K562 (cell line): ENCODE data around the gene KCNK7. TPM values are rescaled to one million over a fixed set of nuclear protein-coding genes. Genes with fewer than 3 reads are reported as not detected.

Experiments used
- C11orf30 ChIP-seq: fragments of 450-650 bp; IDR thresholded peaks from 2 replicates; pipeline ENCODE4 v1.6.1; 2016; ENCODE audit warnings: low read depth, mild to moderate bottlenecking
- EP300 ChIP-seq: IDR thresholded peaks from 2 replicates; pipeline ENCODE4 v1.6.1; 2012; ENCODE audit warnings: low read length, improper control_type of control experiment
- ETV1 ChIP-seq: fragments of 450-650 bp; conservative IDR thresholded peaks from 2 replicates; pipeline ENCODE4 v1.6.1; 2016; ENCODE audit warnings: missing genetic modification characterization, control low read depth, low read depth, missing compliant biosample characterization
- GATA2 ChIP-seq: sonication (generic); formaldehyde crosslinking; IDR thresholded peaks from 2 replicates; pipeline ENCODE4 v1.4.0; 2020; ENCODE audit warnings: mild to moderate bottlenecking, missing genetic modification reagents
- HMBOX1 ChIP-seq: sonication (generic); IDR thresholded peaks from 2 replicates; pipeline ENCODE4 v1.6.1; 2016
- KDM1A ChIP-seq, 2 experiments: fragments of 450-650 bp; IDR thresholded peaks; 2 replicates each; pipeline ENCODE4 v1.6.1; 2016; ENCODE audit warnings: mild to moderate bottlenecking in 2 of 2
- MBD2 ChIP-seq: sonication (generic); IDR thresholded peaks from 2 replicates; pipeline ENCODE4 v1.6.1; 2016; ENCODE audit warnings: low read depth, borderline replicate concordance
- MITF ChIP-seq: IDR thresholded peaks from 2 replicates; pipeline ENCODE4 v1.6.1; 2014; ENCODE audit warnings: antibody characterized with exemption
- MYC ChIP-seq, 2 experiments: fragments of 250-450 bp in 1 of 2; sonication (Bioruptor Pico) in 1 of 2; IDR thresholded peaks; 2 replicates each; pipeline versions ENCODE4 v1.5.1 to v1.6.1; 2012 to 2021; ENCODE audit warnings: low read depth in 2 of 2, borderline replicate concordance in 1 of 2, improper control_type of control experiment in 1 of 2, low read length in 1 of 2, mild to moderate bottlenecking in 1 of 2, moderate library complexity in 1 of 2
- NONO ChIP-seq, 2 experiments: fragments of 200-400 bp in 1 of 2; fragments of 450-650 bp in 1 of 2; formaldehyde crosslinking in 1 of 2; IDR thresholded peaks; 2 replicates each; pipeline ENCODE4 v1.6.1; 2017; ENCODE audit warnings: low read depth in 2 of 2, mild to moderate bottlenecking in 2 of 2, moderate library complexity in 2 of 2, low read length in 1 of 2
- SMARCA4 ChIP-seq: fragments of 450-650 bp; IDR thresholded peaks from 2 replicates; pipeline ENCODE4 v1.6.1; 2016
- TAL1 ChIP-seq: fragments of 450-650 bp; IDR thresholded peaks from 2 replicates; pipeline ENCODE4 v1.6.1; 2016; ENCODE audit warnings: mild to moderate bottlenecking
- TRIM24 ChIP-seq, 2 experiments: fragments of 450-650 bp; IDR thresholded peaks; 2 replicates each; pipeline ENCODE4 v1.6.1; 2016
- YY1 ChIP-seq, 3 experiments: IDR thresholded peaks; 2 replicates each; pipeline ENCODE4 v1.6.1; 2011; ENCODE audit warnings: low read length in 2 of 3, mild to moderate bottlenecking in 2 of 3, moderate library complexity in 2 of 3, borderline replicate concordance in 1 of 3, control low read depth in 1 of 3, low read depth in 1 of 3; ENCODE audit not compliant: insufficient read depth in 3 of 3, insufficient replicate concordance in 2 of 3, control insufficient read depth in 1 of 3, insufficient read length in 1 of 3; ENCODE audit errors: extremely low read depth in 1 of 3
- ZBTB11 ChIP-seq, 3 experiments: fragments of 200-800 bp in 1 of 3; fragments of 250-450 bp in 1 of 3; fragments of 450-650 bp in 1 of 3; sonication (Bioruptor Pico) in 1 of 3; sonication (Bioruptor generic) in 1 of 3; formaldehyde crosslinking in 1 of 3; IDR thresholded peaks; 2 replicates each; pipeline versions ENCODE4 v1.6.1 to v1.8.0; 2016 to 2022; ENCODE audit warnings: mild to moderate bottlenecking in 2 of 3, missing genetic modification characterization in 2 of 3, missing compliant biosample characterization in 1 of 3, moderate library complexity in 1 of 3
- ZFX ChIP-seq: sonication (generic); formaldehyde crosslinking; IDR thresholded peaks from 2 replicates; pipeline ENCODE4 v1.8.0; 2022; ENCODE audit warnings: mild to moderate bottlenecking, missing genetic modification reagents, moderate library complexity
- polyA plus RNA-seq, 8 experiments: library from polyadenylated mRNA; depleted of rRNA in 4 of 8; stranded (reverse) in 5 of 8; unstranded in 3 of 8; fragments of >200 nt; fragmentation: Nextera tagmentation in 2 of 8; fragmentation: Illumina TruSeq in 1 of 8; extraction: Ambion mirVana in 2 of 8; extraction: Trizol in 1 of 8; gene quantifications; 2 replicates each; pipeline versions ENCODE4 v1.2.1 to v1.2.3, GENCODE V29; 2011 to 2014; ENCODE audit warnings: inconsistent platforms in 1 of 8, missing spikeins in 1 of 8
- total RNA-seq, 7 experiments: library from RNA; depleted of rRNA in 6 of 7; stranded (reverse); fragments of >200 nt in 6 of 7; fragmentation: Illumina TruSeq in 2 of 7; extraction: Trizol in 2 of 7; gene quantifications; 2 replicates each; pipeline versions ENCODE4 v1.2.1 to v1.2.3, GENCODE V29; 2011 to 2021; ENCODE audit warnings: low replicate concordance in 1 of 7
- TF ChIP-seq, protein P1 (sequence below), 2 experiments: fragments of 450-650 bp; conservative IDR thresholded peaks; 2 replicates each; pipeline ENCODE4 v1.6.1; 2017; ENCODE audit warnings: mild to moderate bottlenecking in 2 of 2, moderate library complexity in 2 of 2

KCNK7 gene
- total and polyA plus RNA-seq, 9 of the 15 experiments (the other 6 are each of a cell fraction or from before 2014, with no cell fraction given) = 0.07 to 0.40 TPM; not detected in 7

DNA sequence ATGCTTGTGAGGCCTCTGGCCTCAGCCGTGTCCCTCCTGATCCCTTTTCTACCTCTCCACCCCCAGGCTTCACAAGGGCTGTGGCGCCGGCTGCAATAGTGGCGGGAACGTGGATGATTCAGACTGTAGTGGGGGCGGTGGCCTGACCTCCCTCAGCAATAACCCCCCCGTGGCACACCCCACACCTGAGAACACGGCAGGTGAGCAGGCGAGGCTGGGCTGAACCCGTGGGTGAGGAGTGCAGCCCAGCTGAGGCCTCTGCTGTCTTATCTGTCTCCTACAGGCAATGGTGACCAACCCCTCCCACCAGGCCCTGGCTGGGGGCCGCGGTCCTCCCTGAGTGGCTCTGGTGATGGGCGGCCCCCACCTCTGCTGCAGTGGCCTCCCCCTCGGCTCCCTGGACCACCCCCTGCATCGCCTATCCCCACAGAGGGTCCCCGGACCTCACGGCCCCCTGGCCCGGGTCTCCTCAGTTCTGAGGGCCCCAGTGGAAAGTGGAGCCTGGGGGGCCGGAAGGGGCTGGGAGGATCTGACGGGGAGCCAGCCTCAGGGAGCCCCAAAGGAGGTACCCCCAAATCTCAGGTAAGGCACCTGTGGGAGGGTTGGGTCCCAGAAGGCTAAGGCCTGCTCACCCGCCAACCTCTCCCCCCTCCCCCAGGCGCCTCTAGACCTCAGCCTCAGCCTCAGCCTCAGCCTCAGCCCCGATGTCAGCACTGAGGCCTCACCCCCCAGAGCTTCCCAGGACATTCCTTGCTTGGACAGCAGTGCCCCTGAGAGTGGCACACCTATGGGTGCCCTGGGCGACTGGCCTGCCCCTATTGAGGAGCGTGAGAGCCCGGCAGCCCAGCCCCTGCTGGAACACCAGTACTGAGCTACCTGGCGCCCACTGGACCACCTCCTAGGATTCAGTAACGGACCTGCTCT lies 40.8 kb upstream of the KCNK7 start (continued):
- TF ChIP-seq ZBTB11 (CRISPR knock-in tag; IDR thresholded peaks at IDR 0.05) (peak in 1 of 3 experiments; percentile 32; a peak in 1 of 6 replicates), EP300 (peak; percentile 69; the same call in 1 of the 2 replicates), TRIM24 (IDR thresholded peaks at IDR 0.05) (peak; percentile 58 to 67; a peak in 3 of 4 replicates), TAL1 (peak; percentile 83), MITF (peak; percentile 65; the same call in 1 of the 2 replicates), MYC (IDR thresholded peaks at IDR 0.05; ENCODE audit: low read depth, low read length) (0 out of 2 replicates have a peak, but pooled peaks have one; percentile 18), MYC (CRISPR knock-in tag; IDR thresholded peaks at IDR 0.05; ENCODE audit: borderline replicate concordance, low read depth) (no peak), MBD2 (peak; percentile 67), C11orf30 (no peak), ETV1 (tag) (no peak), SMARCA4 (peak; percentile 74), GATA2 (CRISPR knock-in tag) (peak; percentile 70), ZFX (peak; percentile 38), HMBOX1 (no peak), NONO (IDR thresholded peaks at IDR 0.05; ENCODE audit: low read depth in 2 of 2, low read length in 1 of 2) (peak in 1 of 2 experiments; percentile 24; a peak in 1 of 4 replicates), KDM1A (IDR thresholded peaks at IDR 0.05) (peak; percentile 45 to 74; a peak in 3 of 4 replicates), YY1 (IDR thresholded peaks at IDR 0.05; ENCODE audit: borderline replicate concordance in 1 of 3, control insufficient read depth in 1 of 3, extremely low read depth in 1 of 3, insufficient read depth in 3 of 3, insufficient read length in 1 of 3, insufficient replicate concordance in 2 of 3, low read depth in 1 of 3, low read length in 2 of 3) (peak in 1 of 3 experiments; percentile 76)
- TF ChIP-seq, protein P1, sequence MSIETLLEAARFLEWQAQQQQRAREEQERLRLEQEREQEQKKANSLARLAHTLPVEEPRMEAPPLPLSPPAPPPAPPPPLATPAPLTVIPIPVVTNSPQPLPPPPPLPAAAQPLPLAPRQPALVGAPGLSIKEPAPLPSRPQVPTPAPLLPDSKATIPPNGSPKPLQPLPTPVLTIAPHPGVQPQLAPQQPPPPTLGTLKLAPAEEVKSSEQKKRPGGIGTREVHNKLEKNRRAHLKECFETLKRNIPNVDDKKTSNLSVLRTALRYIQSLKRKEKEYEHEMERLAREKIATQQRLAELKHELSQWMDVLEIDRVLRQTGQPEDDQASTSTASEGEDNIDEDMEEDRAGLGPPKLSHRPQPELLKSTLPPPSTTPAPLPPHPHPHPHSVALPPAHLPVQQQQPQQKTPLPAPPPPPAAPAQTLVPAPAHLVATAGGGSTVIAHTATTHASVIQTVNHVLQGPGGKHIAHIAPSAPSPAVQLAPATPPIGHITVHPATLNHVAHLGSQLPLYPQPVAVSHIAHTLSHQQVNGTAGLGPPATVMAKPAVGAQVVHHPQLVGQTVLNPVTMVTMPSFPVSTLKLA (conservative IDR thresholded peaks at IDR 0.05) = peak in 1 of 2 experiments; percentile 74; a peak in 2 of 4 replicates
